ENCODE results near the gene RAB11FIP4.

Gene RAB11FIP4

DNA sequence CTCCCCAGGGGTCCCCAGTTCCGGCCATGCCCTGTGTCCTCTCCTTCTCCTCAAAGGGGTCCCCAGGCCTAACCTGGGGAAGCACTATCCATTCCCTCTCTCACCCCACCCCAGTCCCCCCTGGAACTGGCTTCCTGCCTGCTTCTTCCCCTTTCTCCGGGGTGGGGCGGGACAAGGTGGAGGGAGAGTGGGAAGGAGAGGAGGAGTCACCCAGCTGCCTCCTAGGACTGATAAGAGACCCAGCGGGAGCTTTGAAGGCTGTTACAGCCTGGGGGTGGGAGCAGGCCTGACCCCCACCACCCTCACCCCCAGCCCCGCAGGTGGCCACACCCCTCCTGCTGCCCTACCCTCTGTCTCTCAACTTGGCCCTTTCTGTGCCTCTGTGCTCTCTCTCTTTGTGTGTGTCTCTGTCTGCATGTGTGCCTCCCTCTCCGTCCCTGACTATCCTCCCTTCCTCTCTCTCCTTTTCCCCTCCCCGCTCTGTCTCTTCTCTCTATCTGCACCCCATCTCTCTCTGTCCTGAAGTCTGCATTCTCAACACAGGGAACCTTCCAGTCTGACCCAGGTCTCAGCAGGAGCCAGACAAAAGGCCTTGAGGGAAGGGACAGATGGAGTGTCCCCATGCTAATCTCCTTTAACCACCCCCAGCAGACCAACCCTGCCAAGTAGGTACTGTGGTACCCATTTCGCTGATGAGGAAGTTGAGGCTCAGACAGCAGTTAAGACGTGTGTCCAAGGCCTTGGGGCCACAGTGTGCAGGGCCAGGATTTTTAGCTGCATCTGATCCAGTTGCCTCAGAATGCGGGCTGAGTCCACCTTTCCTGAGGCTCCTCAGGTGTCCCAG, 66.1 kb downstream of the RAB11FIP4 start:
- no peak for DNase-seq (ENCODE audit: low read depth in 2 of 2)

DNA sequence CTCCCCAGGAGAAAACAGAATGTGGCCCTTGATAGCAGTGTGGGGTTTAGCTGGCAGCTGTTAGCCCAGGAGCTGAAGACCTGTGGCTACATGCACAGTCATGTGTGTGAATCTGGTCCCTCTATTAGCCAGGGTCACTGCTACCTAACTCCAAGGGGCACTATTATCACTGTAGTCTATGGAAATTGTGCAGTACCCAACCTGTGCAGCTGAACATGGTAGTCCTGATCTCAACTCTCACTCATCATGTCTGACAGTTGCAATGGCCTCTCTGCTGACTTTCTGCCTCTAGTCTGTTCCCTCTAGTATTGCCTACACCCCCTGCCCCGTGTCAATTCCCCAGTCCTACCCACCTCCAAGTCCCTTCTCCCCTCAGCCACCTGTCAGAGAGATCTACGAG, 67.4 kb downstream of the RAB11FIP4 start:
- no peak for DNase-seq (ENCODE audit: low read depth in 2 of 2)

DNA sequence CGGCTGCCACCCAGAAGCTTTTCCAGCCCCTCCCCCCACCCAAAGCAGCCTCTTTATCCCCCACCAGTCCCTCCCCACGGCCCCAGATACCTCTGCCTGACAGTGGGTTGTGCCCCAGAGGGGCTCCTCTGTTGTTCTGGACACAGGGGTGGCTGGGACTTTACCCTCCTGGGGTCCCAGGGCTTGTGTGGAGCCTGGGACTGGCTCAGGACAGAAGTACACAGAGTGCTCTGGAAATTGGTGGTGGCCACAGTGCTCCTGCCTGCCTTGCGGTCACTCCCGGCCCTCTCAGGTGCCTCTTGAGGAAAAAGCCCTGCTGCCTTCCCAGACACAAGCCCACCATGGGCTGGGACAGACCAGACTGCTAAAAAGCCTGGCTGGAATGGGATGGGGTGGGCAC, 68.2 kb downstream of the RAB11FIP4 start:
- no peak for DNase-seq (ENCODE audit: low read depth in 2 of 2)

DNA sequence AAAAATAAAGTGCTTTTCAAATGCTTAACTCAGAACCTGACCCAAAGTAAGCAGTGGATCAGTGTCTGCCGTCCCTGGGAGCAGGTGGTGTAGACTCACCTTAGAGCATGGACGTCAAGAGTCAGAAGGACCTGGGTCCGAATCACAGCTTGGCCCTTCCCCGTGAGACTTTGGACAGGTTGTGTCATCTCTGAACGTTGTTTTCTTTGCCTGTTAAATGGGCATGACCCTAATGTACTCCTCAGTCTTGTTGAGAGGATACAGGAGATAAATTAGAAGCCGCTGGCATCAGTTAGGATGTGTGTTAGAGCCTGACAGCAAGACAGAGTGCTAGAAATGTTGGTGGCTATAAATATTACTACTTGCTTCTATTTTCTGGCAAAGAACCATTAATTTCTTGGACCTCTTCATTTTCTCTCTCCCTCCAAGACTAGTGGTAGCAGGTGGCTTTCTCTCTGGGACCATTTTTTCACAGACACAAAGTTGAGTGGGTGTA, 68.8 kb downstream of the RAB11FIP4 start:
- DNase-seq (ENCODE audit: low read depth in 2 of 2): no peak

DNA sequence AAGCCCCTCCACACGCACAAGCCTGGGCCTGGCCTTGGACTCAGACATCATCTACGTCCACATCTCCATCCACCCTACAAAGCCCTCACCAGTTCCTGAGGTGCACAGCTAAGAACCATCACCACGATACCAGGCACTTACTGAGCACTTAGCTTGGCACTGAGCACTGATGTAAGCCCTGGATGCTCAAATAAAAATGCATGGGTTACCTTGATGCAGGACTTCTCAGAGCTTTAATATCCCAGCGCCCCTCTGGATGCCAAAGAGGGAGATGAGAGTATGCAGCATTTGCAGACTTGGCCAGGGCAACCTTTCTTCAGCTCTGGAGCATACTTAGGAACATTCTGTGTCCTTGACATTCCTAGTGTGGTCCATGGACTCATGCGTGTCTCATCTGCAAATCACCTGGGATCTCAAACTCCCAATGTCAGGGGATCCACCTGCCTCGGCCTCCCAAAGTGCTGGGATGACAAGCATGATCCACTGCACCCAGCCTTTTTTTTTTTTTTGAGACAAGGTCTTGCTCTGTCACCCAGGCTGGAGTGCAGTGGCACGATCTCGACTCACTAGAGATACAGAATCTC, 69.8 kb downstream of the RAB11FIP4 start:
- no peak for DNase-seq (ENCODE audit: low read depth in 2 of 2)

DNA sequence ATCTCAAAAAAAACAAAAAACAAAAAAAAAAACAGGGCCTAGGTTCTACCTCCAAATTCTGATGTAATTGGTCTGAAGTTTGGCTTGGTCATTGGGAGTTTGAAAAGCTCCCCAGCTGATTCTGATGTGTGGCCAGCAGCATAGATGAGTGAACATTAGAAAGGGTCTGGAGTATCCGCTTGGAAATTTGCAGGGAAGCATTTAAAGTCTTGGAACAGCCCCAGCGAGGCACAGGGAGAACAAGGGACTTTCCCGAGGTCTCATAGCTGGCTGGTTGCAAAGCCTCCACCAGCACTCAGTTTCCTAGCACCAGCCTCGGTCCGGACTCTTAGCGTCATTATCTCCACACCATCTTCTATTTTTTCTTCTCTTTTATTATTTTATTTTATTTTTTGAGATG, 70.8 kb downstream of the RAB11FIP4 start:
- DNase-seq (ENCODE audit: low read depth in 2 of 2): no peak

DNA sequence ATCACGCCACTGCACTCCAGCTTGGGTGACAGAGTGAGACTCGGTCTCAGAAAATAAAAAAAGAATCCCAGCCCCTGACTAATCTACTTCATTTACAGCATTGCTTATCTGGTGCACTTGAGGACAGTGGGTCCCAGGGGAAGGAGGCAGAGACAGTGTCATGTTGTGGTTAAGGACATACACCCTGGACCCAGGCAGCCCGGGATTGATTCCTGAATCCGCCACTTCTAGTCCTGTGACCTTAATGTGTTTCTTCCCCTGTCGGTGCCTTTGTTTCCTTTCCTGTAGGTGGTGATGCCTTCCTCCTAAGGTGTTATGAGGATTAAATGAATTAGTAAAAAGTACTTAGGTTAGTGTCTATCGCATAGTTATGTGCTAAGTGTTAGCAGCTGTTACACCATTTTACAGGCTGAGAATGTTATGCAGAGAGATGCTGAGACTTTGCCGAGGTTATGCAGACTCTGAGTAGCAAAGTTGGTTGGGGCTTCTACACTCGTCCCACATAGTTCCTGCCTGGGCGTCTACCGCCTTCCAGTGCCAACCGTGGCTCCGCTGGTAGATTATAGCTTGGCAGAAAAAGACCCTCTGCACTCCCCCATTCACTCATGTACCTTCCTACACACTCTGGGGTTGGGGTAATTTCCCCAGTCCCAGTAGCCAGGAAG, 74.8 kb downstream of the RAB11FIP4 start:
- DNase-seq (ENCODE audit: low read depth in 2 of 2): no peak

DNA sequence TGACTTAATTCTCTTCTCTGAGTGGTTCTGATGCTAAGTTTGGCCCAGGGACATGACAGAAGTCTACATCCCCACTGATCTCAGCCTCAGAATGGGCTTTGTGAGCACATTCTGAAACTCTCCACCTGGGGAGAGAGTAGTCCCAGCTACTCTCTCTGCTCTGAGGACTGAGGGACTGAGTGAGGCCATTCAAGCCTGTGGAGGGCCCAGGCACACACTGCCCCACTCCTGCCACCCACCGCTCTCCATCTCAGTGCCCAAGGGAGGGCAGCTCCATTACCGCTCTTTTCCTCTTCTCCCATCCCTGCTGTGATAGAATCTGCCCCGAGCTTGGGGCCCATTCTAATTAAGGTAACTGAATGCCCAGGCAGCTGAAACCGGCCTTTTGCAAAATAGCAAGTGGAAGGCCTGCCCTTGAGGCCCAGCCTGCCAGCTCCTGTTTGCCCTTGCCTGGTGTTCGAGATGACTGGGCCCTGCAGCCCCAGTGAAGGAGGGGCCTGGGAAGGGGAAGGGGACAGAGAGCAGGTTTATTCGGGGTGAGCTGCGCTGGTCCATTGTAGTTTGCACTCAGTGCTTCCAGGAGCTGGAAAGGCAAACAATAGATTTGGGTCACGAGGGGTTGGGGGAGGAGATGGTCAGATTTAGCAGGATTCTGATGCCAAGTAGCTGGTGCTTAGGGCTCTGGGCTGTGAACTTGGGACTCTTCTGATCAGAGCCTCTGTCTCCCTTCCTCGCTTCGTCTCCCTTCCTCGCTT, 76.2 kb downstream of the RAB11FIP4 start:
- DNase-seq (ENCODE audit: low read depth in 2 of 2): no peak

DNA sequence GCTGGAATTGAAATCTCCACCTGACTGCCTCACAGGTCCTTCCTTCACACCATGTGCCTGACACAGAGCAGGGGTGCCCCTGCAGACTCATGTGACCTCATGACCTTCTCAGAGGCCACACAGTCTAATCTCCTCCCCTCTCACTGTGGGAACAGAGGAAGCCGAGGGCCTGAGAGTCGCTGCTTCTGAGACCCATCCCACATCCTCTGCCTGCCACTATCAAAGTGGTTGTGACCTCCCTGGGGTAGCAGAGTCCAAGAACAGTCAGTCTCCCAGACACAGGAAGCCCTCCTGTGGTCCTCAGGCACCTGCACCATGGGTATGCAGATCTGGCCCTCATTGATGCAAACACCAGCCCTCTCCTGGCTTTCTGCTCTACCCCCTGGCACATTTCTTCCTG, 78.5 kb downstream of the RAB11FIP4 start:
- no peak for DNase-seq (ENCODE audit: low read depth in 2 of 2)

DNA sequence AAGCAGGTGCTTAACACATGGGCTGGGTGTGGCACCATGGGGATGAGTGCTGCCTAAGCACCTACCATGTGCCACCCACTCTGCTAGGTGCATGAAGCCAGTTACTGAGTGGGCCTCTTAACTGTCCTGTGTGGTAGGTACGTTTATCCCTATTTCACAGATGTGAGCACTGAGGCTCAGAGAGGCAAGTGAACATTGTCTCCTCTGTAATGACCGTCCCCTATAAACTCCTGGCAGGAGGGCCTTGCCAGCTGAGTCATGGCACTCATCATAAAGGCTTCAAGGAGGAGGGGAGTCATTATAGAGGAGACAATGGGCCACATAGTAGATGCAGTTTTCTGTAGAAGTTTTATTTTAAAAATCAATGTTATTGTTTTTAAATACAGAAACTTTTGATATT, 79.1 kb downstream of the RAB11FIP4 start:
- DNase-seq (ENCODE audit: low read depth in 2 of 2): no peak

DNA sequence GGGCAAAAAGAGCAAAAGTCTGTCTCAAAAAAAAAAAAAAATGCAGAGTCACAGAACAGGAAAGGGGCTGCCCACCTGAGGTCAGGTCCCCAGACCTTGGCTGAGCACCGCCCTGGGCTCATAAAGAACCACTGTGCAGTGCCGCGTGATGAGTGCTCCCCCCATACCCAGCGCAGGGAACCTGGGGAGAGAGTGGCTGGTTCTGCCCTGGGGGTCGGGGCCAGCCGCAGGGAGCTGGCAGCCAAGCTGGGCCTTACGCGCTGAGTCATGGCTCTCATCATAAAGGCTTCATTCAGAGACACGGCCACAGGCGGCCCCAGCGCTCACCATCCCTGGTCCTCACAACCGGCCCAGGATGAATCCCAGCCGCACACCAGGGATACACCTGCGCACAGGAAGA, 80.7 kb downstream of the RAB11FIP4 start:
- DNase-seq (ENCODE audit: low read depth in 2 of 2): no peak

DNA sequence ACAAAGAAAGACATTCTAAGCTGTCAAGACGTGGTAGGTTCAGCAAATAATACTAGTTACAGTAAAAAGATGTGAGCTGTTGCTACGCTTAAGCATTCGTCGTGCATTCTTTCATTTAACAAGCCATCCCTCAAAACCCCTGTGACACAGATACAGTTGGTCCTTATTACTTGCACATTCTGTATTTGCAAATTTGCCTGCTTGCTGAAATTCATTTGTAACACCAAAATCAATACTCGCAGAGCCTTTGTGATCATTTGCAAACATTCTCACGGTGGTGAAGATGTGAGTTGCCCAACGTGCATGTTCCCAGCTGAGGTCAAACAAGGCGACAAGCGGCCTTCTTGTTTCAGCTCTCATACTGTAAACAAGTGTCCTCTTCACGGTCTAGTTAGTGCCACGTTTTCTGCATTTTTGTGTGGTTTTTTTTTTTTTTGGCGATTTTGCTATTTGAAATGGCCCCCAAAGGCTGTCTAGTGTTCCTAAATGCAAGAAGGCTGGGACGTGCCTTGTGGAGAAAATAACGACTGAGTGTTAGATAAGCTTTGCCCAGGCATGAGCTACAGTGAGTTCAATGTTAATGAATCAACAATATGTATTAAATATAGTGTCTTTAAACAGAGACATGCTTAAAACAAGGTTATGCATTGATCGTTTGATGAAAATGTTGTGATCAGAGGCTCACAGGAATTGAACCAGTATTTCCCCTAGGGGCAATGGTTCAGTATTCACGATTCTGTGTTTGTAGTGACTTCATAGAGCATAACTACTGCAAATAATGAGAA, 84.1 kb downstream of the RAB11FIP4 start:
- DNase-seq (ENCODE audit: low read depth in 2 of 2): no peak

DNA sequence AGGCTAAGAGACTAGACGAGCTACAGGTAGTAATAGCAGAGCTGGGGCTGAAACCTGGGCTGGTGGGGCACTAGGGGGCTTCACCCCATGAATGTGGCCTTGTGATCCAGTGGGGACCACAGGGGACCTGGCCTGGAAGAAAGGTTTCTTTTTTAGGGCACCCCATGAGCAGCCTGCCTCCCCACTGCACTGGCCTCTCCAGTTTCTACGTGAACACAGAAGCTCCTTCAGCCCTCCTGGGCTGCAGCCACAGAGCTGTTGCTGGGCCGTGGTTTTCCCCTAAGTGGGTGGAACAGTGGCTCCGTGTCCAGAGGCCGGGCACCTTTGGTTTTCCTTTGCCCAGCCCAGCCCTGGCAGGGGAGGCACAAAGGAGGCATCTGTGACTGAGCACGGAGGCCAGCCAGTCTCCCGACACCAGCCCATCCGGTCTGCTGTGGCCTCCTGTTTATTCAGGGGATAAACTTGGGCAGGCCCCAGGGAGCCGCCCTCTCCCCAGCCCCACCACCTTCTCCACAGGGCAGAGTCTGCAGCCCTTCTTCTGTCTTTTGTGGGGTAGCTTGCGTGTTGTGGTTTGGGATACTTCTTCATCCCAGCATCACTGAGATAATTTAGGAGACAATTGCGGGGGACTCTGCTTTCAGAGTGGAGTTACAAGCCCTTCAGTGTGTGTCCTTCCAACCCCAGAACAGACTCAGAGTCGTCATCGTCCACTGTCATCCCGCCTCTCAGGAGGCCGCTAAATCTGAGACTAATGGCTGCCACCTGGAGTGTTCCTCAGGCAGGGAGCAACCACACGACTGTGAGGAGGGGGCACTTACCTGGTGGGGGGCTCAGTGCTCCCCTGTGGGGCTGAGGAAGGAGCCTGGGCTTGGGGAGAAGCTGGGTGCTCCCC, 85.3 kb downstream of the RAB11FIP4 start:
- no peak for DNase-seq (ENCODE audit: low read depth in 2 of 2)

DNA sequence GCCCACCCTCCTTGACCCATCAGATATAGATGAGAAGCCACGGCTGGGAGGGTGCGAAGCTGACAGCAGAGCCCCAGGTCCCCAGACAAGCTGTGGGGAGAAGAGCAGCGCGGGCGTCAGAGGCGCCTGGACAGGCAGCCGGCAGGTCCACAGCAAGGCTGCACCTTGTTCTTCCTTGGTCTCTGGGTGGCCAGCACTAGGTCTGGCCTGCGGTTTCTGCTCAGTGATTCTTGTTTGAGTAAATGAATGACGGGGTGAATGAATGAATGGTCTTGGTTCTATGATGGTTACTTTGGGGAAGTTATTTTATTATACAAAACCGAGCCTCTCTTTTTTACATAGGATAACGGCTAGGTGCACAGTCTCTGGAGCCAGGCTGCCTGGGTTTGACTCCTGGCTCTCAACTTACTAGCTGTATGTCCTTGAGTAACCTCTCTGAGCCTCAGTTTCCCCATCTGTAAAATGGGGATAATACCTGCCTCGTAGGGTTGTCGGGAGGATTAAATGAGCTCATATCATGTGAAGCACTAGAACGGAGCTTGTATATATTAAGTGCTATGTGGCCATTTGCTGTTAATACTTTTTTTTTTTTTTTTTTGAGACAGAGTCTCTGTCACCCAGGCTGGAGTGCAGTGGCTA, 86.1 kb downstream of the RAB11FIP4 start:
- DNase-seq (ENCODE audit: low read depth in 2 of 2): no peak

DNA sequence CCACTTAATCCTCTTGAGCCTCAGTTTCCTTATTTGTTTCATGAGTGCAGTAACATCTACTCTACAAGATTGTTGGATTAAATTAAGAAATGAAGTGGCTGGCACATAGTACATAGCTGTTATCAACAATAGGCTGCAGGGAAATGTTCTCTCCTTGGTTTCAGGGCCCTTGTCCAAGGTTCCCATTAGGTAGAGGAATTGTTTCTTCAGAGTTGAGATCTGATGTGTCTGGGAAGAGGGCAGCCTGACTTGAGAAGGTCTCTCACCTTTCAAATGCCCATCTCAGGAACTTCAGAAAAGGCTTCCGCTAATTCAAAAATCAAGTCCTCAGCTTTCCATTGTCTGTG, 87.6 kb downstream of the RAB11FIP4 start:
- no peak for DNase-seq (ENCODE audit: low read depth in 2 of 2)

DNA sequence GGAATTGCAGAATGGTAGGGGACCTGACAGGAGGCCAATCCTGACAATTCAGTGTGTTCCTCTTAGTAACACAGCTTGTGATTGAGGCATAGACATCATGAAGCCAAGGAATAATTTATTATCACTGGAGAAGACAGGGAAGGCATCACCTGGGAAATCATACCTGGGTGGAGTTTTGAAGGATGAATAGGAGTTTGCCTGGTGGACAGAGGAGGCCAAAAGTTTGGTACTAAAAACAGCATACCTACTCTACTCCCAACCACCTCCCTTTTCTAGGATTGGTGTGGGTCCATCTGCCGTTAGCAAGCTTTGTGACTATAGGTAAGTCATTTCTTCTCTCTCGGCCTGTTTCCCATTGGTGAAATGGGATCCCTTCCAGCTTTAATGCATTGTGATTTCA, 88.0 kb downstream of the RAB11FIP4 start:
- DNase-seq (ENCODE audit: low read depth in 2 of 2): no peak

DNA sequence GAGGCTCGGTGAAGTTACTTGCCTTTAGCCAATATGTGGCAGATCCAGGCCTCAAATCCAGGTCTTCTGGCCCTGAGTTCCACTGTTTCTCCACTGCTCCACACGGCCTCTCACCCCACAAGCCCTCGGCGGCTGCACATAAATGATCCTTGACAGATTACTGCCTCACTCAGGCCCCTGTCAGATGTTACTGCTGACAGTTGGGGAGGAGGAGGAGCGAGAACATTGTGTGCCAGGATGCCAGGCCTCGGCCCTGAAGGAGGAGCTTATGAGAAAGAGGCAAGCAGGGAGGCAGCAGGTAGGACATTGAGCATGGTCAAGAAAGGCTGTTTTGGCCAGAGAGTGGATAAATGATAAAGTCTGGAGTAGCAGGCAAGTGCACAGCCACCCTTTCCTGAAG, 88.6 kb downstream of the RAB11FIP4 start:
- no peak for DNase-seq (ENCODE audit: low read depth in 2 of 2)

DNA sequence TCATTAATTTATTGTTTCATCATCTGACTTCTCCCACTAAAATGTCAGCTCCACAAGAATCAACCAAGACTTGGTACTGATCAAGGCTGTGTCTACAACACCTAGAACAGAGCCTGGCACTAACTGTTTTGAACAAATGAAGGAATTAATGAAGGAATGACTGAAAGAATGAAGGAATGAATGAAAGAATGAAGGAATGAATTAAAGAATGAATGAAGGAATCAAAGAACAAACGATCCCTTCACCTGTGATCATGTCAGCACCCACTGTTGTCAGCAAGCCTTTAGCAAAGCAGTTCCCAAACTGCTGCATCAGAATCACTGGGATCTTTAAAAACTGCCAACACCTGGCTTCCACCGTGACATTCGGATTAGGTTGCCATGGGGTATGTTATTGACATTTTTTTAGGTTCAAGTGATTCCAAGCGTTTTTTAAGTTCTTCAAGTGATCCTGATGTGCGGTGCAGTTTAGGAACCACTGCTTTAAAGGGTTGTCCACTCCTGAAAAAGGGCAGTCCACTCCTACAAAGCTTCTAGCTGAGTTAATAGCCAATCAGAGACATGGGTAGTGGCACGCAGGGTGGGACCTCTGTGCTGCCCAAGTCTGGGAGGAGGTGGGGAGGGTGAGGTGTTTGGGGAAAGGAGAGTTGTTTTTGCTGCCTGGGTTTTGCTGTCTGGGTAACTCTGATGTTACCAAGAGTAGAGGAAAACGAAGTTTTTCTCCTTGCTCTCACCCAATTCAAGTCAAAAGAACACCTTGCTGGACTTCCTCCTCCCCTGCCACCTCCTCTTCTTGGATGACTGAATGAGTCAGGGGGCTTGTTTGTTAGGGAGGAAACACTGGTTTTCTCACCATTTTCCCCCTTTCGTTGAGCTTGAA, 89.7 kb downstream of the RAB11FIP4 start:
- no peak for DNase-seq (ENCODE audit: low read depth in 2 of 2)

DNA sequence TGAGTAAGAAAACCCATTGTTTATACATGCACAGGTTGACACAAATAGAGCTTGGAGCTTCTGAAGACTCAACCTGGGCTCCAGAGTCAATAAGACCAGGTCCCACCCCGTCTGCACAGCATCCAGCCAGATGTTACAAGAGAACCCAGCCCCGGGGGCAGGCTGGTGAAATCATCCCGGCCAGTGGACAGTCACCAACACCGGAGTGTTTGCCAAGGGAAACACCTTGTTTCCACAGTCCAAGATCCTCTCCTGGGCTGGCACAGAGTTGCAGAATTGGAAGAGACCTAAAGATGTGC, 90.3 kb downstream of the RAB11FIP4 start:
- DNase-seq (ENCODE audit: low read depth in 2 of 2): no peak

All from fibroblast of skin of left quadriceps (primary cell).